ENCODE results near the gene NUDT6.

NUDT6 gene

DNA sequence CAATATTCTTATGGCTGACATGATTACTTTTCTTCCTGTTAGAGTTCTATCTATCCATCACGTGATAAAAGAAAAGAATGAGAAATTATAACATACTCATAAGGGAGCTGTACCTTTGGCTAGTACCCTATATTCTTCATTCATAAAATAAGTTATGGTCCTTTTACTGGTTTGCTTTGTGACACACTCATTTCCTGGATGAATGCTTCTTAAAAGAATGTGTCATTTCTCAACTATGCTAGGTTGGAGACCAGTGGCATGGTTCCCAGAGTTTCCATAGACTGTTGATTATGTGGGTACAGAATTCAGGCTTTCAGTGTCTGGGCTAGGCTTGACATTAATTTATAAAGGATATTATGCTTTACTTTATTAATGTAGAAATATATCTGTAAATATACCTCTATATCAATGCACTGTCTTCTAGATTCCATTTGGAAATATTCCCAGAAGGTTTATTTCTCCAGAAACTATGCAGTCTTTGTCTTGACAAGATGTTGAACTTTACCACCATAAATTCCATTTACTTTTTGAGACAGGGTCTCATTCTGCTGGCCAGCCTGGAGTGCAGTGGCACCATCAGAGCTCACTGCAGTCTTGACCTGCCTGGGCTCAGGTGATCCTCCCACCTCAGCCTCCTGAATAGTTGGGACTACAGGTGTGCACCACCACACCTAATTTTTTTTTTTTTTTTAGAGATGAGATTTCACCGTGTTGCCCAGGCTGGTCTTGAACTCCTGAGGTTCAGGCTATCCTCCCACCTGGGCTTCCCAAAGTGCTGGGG is 23.8 kb downstream of the NUDT6 start:
- TF ChIP-seq CREB5 (CRISPR knock-in tag; IDR thresholded peaks at IDR 0.05; ENCODE audit: low read depth), result peak; percentile 43
- TF ChIP-seq ZC3H10 (CRISPR knock-in tag; IDR thresholded peaks at IDR 0.05), result peak; percentile 87
- TF ChIP-seq GLIS3 (CRISPR knock-in tag; IDR thresholded peaks at IDR 0.05), result no peak
- TF ChIP-seq ZNF70 (CRISPR knock-in tag; IDR thresholded peaks at IDR 0.05), result no peak
- no peak for TF ChIP-seq ZNF565 (CRISPR knock-in tag; conservative IDR thresholded peaks at IDR 0.05; ENCODE audit: low read depth)
- peak; percentile 98 for TF ChIP-seq ISL1 (CRISPR knock-in tag; IDR thresholded peaks at IDR 0.05)
- peak; percentile 81 for TF ChIP-seq TOX (CRISPR knock-in tag; IDR thresholded peaks at IDR 0.05; ENCODE audit: borderline replicate concordance)
- TF ChIP-seq SNAI2 (CRISPR knock-in tag; IDR thresholded peaks at IDR 0.05), result no peak
- no peak for TF ChIP-seq TCF4 (CRISPR knock-in tag; IDR thresholded peaks at IDR 0.05; ENCODE audit: borderline replicate concordance)
- no peak for TF ChIP-seq ARNTL (CRISPR knock-in tag; IDR thresholded peaks at IDR 0.05; ENCODE audit: borderline replicate concordance, low read depth)
- TF ChIP-seq CSRNP3 (CRISPR knock-in tag; IDR thresholded peaks at IDR 0.05), result 0 out of 2 replicates have a peak, but pooled peaks have one; percentile 33
- no peak for TF ChIP-seq OSR1 (CRISPR knock-in tag; IDR thresholded peaks at IDR 0.05)
- TF ChIP-seq ZNF8 (CRISPR knock-in tag; IDR thresholded peaks at IDR 0.05), result no peak
- TF ChIP-seq ESRRG (CRISPR knock-in tag; IDR thresholded peaks at IDR 0.05), result no peak
- TF ChIP-seq ZFP30 (CRISPR knock-in tag; IDR thresholded peaks at IDR 0.05), result no peak
- TF ChIP-seq BACH2 (CRISPR knock-in tag; IDR thresholded peaks at IDR 0.05; ENCODE audit: borderline replicate concordance), result no peak
- no peak for TF ChIP-seq CSDC2 (CRISPR knock-in tag; IDR thresholded peaks at IDR 0.05)
- no peak for TF ChIP-seq TSHZ2 (CRISPR knock-in tag; IDR thresholded peaks at IDR 0.05)
- TF ChIP-seq RARB (CRISPR knock-in tag; IDR thresholded peaks at IDR 0.05), result 0 out of 2 replicates have a peak, but pooled peaks have one; percentile 59
- TF ChIP-seq ZFP3 (CRISPR knock-in tag; IDR thresholded peaks at IDR 0.05), result no peak
- TF ChIP-seq, protein P1, sequence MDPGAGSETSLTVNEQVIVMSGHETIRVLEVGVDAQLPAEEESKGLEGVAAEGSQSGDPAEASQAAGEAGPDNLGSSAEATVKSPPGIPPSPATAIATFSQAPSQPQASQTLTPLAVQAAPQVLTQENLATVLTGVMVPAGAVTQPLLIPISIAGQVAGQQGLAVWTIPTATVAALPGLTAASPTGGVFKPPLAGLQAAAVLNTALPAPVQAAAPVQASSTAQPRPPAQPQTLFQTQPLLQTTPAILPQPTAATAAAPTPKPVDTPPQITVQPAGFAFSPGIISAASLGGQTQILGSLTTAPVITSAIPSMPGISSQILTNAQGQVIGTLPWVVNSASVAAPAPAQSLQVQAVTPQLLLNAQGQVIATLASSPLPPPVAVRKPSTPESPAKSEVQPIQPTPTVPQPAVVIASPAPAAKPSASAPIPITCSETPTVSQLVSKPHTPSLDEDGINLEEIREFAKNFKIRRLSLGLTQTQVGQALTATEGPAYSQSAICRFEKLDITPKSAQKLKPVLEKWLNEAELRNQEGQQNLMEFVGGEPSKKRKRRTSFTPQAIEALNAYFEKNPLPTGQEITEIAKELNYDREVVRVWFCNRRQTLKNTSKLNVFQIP (CRISPR knock-in tag; IDR thresholded peaks at IDR 0.05; ENCODE audit: borderline replicate concordance, low read depth), result no peak
- no peak for TF ChIP-seq PPARA (CRISPR knock-in tag; IDR thresholded peaks at IDR 0.05; ENCODE audit: borderline replicate concordance)
- TF ChIP-seq PATZ1 (CRISPR knock-in tag; IDR thresholded peaks at IDR 0.05; ENCODE audit: borderline replicate concordance), result peak; percentile 53; the same call in 1 of the 2 replicates

GRCh38 chr4:122896270-122896669 is 26.1 kb downstream of the NUDT6 start:
- TF ChIP-seq BACH2 (CRISPR knock-in tag; IDR thresholded peaks at IDR 0.05; ENCODE audit: borderline replicate concordance) (no peak), TOX (CRISPR knock-in tag; IDR thresholded peaks at IDR 0.05; ENCODE audit: borderline replicate concordance) (no peak), OSR1 (CRISPR knock-in tag; IDR thresholded peaks at IDR 0.05) (no peak), TCF4 (CRISPR knock-in tag; IDR thresholded peaks at IDR 0.05; ENCODE audit: borderline replicate concordance) (no peak), ZNF565 (CRISPR knock-in tag; conservative IDR thresholded peaks at IDR 0.05; ENCODE audit: low read depth) (no peak), ZNF8 (CRISPR knock-in tag; IDR thresholded peaks at IDR 0.05) (no peak), CREB5 (CRISPR knock-in tag; IDR thresholded peaks at IDR 0.05; ENCODE audit: low read depth) (no peak), ZFP3 (CRISPR knock-in tag; IDR thresholded peaks at IDR 0.05) (no peak), ZNF70 (CRISPR knock-in tag; IDR thresholded peaks at IDR 0.05) (no peak), ESRRG (CRISPR knock-in tag; IDR thresholded peaks at IDR 0.05) (no peak), CSDC2 (CRISPR knock-in tag; IDR thresholded peaks at IDR 0.05) (no peak)
- TF ChIP-seq, protein P1 (CRISPR knock-in tag; IDR thresholded peaks at IDR 0.05; ENCODE audit: borderline replicate concordance, low read depth), result no peak
- no peak for ATAC-seq

More for the DNA sequence above, 23.8 kb downstream of the NUDT6 start:
- peak; percentile 80 for ATAC-seq

All from SK-N-SH treated with all-trans-retinoic acid at 6 μM for 48 hours (cell line).